ENCODE data around the gene PRR33.

- TF ChIP-seq CTCF (IDR thresholded peaks at IDR 0.05 in 2 of 3, conservative IDR thresholded peaks at IDR 0.05 in 1 of 3; ENCODE audit: insufficient read depth in 2 of 3, low read depth in 1 of 3, low read length in 3 of 3), result no peak
- no peak for TF ChIP-seq REST (IDR thresholded peaks at IDR 0.05; ENCODE audit: borderline replicate concordance)
- no peak for TF ChIP-seq REST (CRISPR knock-in tag; IDR thresholded peaks at IDR 0.05; ENCODE audit: low read depth)
- TF ChIP-seq CHD2 (IDR thresholded peaks at IDR 0.05; ENCODE audit: low read depth, low read length), result no peak
- no peak for TF ChIP-seq ZNF121 (CRISPR knock-in tag; conservative IDR thresholded peaks at IDR 0.05)
- no peak for TF ChIP-seq NFIC (IDR thresholded peaks at IDR 0.05)
- TF ChIP-seq SP2 (IDR thresholded peaks at IDR 0.05; ENCODE audit: extremely low read depth, low read depth, low read length, poor library complexity, severe bottlenecking), result no peak
- no peak for TF ChIP-seq XRCC3 (IDR thresholded peaks at IDR 0.05)
- TF ChIP-seq TAF15 (IDR thresholded peaks at IDR 0.05; ENCODE audit: low read depth, low read length), result no peak
- TF ChIP-seq ZNF146 (CRISPR knock-in tag; IDR thresholded peaks at IDR 0.05; ENCODE audit: unreplicated experiment), result no peak
These were observed 19.3 kb downstream of the PRR33 start for GRCh38 chr11:1872267-1872985.

Measured in K562 (cell line).